Motor neuron (in vitro differentiated cells): ENCODE measurements around the gene PCNX4. TPM values are rescaled to one million over a fixed set of nuclear protein-coding genes. Genes with fewer than 3 reads are reported as not detected.

ENCODE experiments used
- ATAC-seq, 8 experiments: fragments of 200-7000 bp; cut with Tn5 transposase; replicated peaks in 6 of 8; 2 replicates each; pipeline ENCODE4 v1.8.0; 2021; ENCODE audit warnings: mild to moderate bottlenecking in 8 of 8, moderate library complexity in 8 of 8
- H3K27ac ChIP-seq, 2 donors: fragments of 250-450 bp; sonication (Bioruptor Pico); 2 replicates each; pipeline ENCODE4 v1.9.0; 2021; ENCODE audit warnings: antibody characterized with exemption in 2 of 2, mild to moderate bottlenecking in 2 of 2, moderate library complexity in 1 of 2
- H3K4me1 ChIP-seq, 2 donors: fragments of 250-450 bp; sonication (Bioruptor Pico); replicated peaks in 1 of 2; 2 replicates each; pipeline ENCODE4 v1.6.1; 2021; ENCODE audit warnings: antibody characterized with exemption in 2 of 2, mild to moderate bottlenecking in 2 of 2, moderate library complexity in 1 of 2
- H3K4me3 ChIP-seq, 5 donors: fragments of 250-450 bp; sonication (Bioruptor Pico); 2 replicates each; pipeline ENCODE4 v1.9.0; 2021; ENCODE audit warnings: antibody characterized with exemption in 5 of 5, mild to moderate bottlenecking in 5 of 5, moderate library complexity in 4 of 5
- WGBS, 10 experiments: fragments of 450-650 bp; shearing (Covaris generic); methylation state at CpG; one replicate each; pipeline ENCODE4 v1.0.0; 2022; 5-methylcytosine and 5-hydroxymethylcytosine counted together
- in situ Hi-C, 9 experiments: fragments of 400-800 bp; cut with MboI; loops; one replicate each; pipeline ENCODE4 v1.15.0; 2021; ENCODE audit warnings: low sequenced_read_pairs in 9 of 9, low pct_unique_long_range_greater_than_20kb in 2 of 9; ENCODE audit not compliant: unreplicated experiment in 9 of 9
- total RNA-seq, 8 experiments: library from RNA; unstranded; fragments of 300-600 nt; gene quantifications; 2 replicates each; pipeline versions ENCODE4 v1.2.3 to v1.2.4, GENCODE V29; 2022

The PCNX4 gene
- total RNA-seq, 8 experiments from 2014 or later: 48.6 to 137 (median 69.1) TPM

DNA sequence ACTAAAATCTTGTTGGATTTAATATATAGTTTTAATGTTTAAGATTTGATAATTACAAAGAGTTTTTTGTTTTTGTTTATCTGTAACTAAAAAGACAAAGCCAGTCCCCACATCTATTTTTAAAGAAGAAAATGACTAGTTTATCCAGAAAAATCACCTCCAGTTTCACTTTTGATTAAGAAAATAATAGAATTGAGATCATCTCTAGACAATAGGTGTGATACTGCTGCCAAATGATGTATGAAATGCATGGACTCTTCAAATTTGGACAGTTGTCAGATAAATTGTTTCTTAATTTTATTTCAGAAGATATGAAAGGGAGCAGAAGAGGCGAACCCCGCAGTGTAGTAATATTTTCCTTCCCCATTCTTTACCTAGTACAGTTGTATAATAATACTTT lies 20.0 kb downstream of the PCNX4 start:
- Histone ChIP-seq H3K4me3 (no peak overlapping the region), H3K27ac (no peak overlapping the region), H3K4me1 (no peaks in the 10 kb centered on the region)
- in situ Hi-C loops: no loop called here
- no peak for ATAC-seq
- 83 to 100% (median 98%) methylated on average over 2 of the region's 2 CpGs for WGBS, 10 experiments

DNA sequence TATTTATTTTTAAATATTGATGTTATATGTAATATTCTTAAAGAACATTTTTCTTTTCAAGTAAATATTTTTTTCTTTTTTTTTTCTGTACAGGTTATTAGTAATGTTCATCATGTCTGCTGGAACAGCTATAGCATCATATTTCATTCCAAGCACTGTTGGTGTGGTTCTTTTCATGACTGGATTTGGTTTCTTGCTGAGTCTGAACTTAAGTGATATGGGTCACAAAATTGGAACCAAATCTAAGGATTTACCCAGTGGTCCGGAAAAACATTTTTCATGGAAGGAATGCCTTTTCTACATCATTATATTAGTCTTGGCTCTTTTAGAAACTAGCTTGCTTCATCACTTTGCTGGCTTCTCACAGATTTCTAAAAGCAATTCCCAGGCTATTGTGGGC lies 23.2 kb downstream of the PCNX4 start:
- no peak overlapping the region for H3K27ac ChIP-seq
- in situ Hi-C loops: no loop called here
- H3K4me1 ChIP-seq: no peaks in the 10 kb centered on the region
- ATAC-seq: no peak
- no peak overlapping the region for H3K4me3 ChIP-seq
- 0 to 43% (median 6%) methylated on average over 1 of the region's 1 CpG; no CpG with 5 or more reads in 2 of the 10 experiments for WGBS, 10 experiments

DNA sequence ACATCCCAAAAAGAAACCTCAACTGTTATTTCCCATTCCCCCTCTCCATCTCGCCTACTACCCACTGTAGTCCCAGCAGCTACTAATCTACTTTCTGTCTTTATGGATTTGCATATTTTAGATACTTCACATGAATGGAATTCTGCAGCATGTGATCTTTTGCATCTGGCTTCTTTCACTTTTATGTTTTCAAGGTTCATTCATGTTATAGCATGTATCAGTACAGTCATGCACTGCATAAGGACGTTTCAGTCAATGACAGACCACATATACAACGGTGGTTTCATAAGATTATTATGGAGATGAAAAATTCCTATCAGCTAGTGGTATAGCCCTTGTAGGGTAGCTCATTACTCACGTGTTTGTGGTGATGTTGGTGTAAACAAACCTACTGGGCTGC lies 24.5 kb downstream of the PCNX4 start:
- 24 to 100% (median 86%) methylated on average over 2 to 4 of the region's 4 CpGs; no CpG with 5 or more reads in 2 of the 10 experiments for WGBS, 10 experiments

GRCh38 chr14:60125918-60126317 lies 34.2 kb downstream of the PCNX4 start:
- Histone ChIP-seq H3K4me3 (no peak overlapping the region), H3K4me1 (no peaks in the 10 kb centered on the region), H3K27ac (no peak overlapping the region)
- ATAC-seq: no peak
- in situ Hi-C loops: no loop called here

More for the DNA sequence above, 24.5 kb downstream of the PCNX4 start:
- Histone ChIP-seq H3K27ac (no peak overlapping the region), H3K4me1 (no peaks in the 10 kb centered on the region), H3K4me3 (no peak overlapping the region)
- peak in 3 of 8 experiments; percentile 54 to 81 (median 73) for ATAC-seq
- in situ Hi-C loops: no loop called here

- no peaks in the 10 kb centered on the region for H3K4me1 ChIP-seq
- H3K4me3 ChIP-seq: no peak overlapping the region
- 40 to 100% (median 77%) methylated on average over 1 to 2 of the region's 2 CpGs; no CpG with 5 or more reads in 2 of the 10 experiments for WGBS, 10 experiments
- peak in 1 of 8 experiments; percentile 25 for ATAC-seq
- in situ Hi-C loops: no loop called here
- no peak overlapping the region for H3K27ac ChIP-seq
Measured at GRCh38 chr14:60133487-60133886, 41.8 kb downstream of the PCNX4 start.

GRCh38 chr14:60134702-60135101 lies 43.0 kb downstream of the PCNX4 start:
- in situ Hi-C loops: no loop called here
- 43 to 100% (median 86%) methylated on average over 1 to 3 of the region's 3 CpGs for WGBS, 10 experiments
- Histone ChIP-seq H3K27ac (no peak overlapping the region), H3K4me1 (no peaks in the 10 kb centered on the region), H3K4me3 (no peak overlapping the region)
- ATAC-seq: peak in 3 of 8 experiments; percentile 35 to 80 (median 70)

- Histone ChIP-seq H3K27ac (no peak overlapping the region), H3K4me1 (no peaks in the 10 kb centered on the region), H3K4me3 (no peak overlapping the region)
- in situ Hi-C loops: loop anchor here in 2 of 9 experiments (25.0 kb wide), 2 partner anchors 164 to 189 kb away; no protein-coding TSS in a partner anchor
- peak; percentile 48 to 100 (median 82) for ATAC-seq
- WGBS, 10 experiments: 0 to 100% (median 55%) methylated on average over 1 to 3 of the region's 3 CpGs; no CpG with 5 or more reads in 2 of the 10 experiments
Measured at GRCh38 chr14:60151715-60152114, 60.0 kb downstream of the PCNX4 start.

DNA sequence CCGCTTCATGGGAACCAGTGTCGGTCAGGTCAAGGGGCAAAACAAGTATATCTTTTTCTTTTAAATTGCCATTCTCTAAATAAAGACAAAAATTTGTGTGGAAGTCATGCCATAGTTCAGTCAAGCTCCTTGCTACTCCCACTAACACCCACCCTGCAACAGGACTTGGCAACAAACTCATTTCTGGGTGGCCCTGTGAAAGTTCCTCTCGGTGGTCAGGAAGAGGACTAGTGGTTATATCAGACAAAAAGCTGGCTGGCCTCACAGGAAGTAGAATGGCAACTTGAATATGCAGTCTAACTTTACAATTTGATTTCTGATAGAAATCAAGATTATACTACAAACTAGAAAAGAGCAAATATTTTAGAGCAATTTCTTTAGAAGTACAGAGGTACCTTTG lies 62.3 kb downstream of the PCNX4 start:
- ATAC-seq: no peak
- WGBS, 10 experiments: 78 to 100% (median 100%) methylated on average over 1 to 3 of the region's 3 CpGs; no CpG with 5 or more reads in 2 of the 10 experiments
- no peak overlapping the region for H3K27ac ChIP-seq
- in situ Hi-C loops: loop anchor here in 2 of 9 experiments (25.0 kb wide), 2 partner anchors 167 to 192 kb away; no protein-coding TSS in a partner anchor
- H3K4me3 ChIP-seq: no peak overlapping the region
- H3K4me1 ChIP-seq: no peaks in the 10 kb centered on the region

DNA sequence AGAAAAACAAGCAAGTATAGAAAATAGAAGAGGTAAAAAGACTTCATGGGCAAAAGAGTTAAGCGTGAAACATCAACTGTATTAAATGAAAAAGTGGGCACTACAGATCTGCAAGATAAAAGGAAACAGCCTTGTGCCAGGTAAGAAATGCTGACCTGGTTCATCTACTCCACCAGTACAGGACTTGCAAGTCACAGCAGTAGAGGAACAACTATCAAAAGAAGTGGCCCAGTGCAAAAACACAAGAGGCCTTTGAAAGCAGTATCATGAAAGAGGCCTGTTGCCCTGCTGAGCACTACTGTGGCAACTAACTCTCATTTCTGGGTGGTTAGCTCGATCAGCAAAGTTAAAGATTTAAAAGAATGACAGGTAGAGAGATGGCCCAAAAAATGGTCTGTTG lies 62.9 kb downstream of the PCNX4 start:
- Histone ChIP-seq H3K4me1 (no peaks in the 10 kb centered on the region), H3K27ac (no peak overlapping the region), H3K4me3 (no peak overlapping the region)
- in situ Hi-C loops: loop anchor here in 2 of 9 experiments (25.0 kb wide), 2 partner anchors 167 to 192 kb away; no protein-coding TSS in a partner anchor
- 85 to 100% (median 97%) methylated on average over 1 to 2 of the region's 2 CpGs; no CpG with 5 or more reads in 2 of the 10 experiments for WGBS, 10 experiments
- ATAC-seq: no peak

- no peak overlapping the region for H3K4me3 ChIP-seq
- no peak for ATAC-seq
- in situ Hi-C loops: loop anchor here in 3 of 9 experiments (10.0 to 25.0 kb wide), 3 partner anchors 96 to 198 kb away; no protein-coding TSS in a partner anchor
- H3K4me1 ChIP-seq: peaks cover 0 to 5% of the 10 kb centered on the region in 2 donors
- no peak overlapping the region for H3K27ac ChIP-seq
- 60 to 100% (median 95%) methylated on average over 1 to 6 of the region's 7 CpGs; no CpG with 5 or more reads in 2 of the 10 experiments for WGBS, 10 experiments
Measured at GRCh38 chr14:60160422-60160821, 68.7 kb downstream of the PCNX4 start.

DNA sequence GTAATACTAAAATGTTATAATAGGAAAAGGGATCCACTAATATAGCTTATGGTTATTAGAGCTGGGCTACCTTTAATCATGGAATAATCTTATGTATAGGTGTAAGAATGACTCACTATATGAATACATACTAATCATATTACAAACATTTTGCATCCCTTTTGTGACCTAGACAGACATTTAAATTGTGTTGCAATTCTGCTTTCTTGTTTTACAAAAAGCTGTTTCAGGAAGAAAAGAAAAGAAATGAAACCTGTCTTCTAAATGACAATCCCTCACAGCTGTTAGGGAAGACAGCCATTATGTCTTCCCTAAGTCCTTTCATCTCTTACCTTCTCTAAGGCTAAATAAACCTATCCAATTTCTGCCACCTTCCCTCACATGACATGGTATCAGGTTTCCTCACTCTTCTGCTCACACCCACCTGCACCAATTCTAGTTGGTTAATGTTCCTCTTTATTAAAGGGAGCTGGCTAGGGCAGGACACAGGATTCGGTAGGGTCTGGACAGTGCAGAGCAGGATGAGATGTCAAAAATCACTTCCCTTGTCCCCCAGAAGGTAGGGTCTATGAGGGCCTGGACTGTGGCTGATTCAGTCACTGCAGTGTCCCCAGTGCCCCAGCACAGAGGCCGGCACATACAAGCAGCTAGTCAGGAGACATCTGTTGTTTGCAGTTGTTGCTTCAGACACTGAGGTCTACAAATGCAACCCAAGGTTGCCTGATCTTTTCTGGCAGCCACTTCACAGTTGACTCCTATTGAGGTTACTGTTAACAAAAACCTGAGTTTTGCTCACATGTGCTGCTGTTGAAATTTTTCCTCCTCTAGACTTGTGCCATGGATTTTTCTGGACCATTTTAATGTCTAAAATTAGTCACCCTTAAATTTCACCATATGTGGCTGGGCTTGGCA lies 69.7 kb downstream of the PCNX4 start:
- Histone ChIP-seq H3K27ac (no peak overlapping the region), H3K4me3 (no peak overlapping the region), H3K4me1 (peaks cover 6 to 8% of the 10 kb centered on the region in 2 donors)
- in situ Hi-C loops: loop anchor here in 3 of 9 experiments (10.0 to 25.0 kb wide), 3 partner anchors 97 to 199 kb away; no protein-coding TSS in a partner anchor
- no peak for ATAC-seq
- 20 to 86% (median 69%) methylated on average over 1 to 2 of the region's 2 CpGs; no CpG with 5 or more reads in 5 of the 10 experiments for WGBS, 10 experiments

DNA sequence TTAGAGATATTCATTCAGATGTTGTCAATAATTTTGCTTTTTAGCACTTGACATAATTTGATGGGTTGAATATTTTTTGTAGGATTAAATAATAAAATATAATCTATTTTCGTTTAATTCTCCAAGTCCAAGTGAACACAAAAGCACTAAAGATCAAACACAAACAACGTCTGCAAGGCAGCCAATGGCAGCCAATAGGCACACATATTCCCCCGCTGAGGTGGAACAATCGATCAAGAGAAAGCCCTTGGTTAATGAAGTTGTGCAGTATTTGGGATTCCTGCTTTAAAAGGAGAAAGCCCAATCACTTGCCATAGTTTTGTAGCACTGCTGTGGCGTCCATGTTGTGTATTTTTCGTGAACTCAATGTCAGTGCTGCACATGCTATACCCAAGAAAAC lies 72.0 kb downstream of the PCNX4 start:
- WGBS, 10 experiments: 43 to 93% (median 60%) methylated on average over 1 to 6 of the region's 6 CpGs

GRCh38 chr14:60164404-60164711 lies 72.6 kb downstream of the PCNX4 start:
- in situ Hi-C loops: loop anchor here in 3 of 9 experiments (10.0 to 25.0 kb wide), 3 partner anchors 100 to 202 kb away; no protein-coding TSS in a partner anchor
- Histone ChIP-seq H3K27ac (peak overlapping the region; percentile 86 to 92), H3K4me3 (peak overlapping the region; percentile 57 to 80 (median 68)), H3K4me1 (peaks cover 6 to 8% of the 10 kb centered on the region in 2 donors)
- no peak for ATAC-seq
- 0 to 88% (median 30%) methylated on average over 1 to 5 of the region's 5 CpGs; no CpG with 5 or more reads in 1 of the 10 experiments for WGBS, 10 experiments

More for the DNA sequence above, 72.0 kb downstream of the PCNX4 start:
- H3K4me3 ChIP-seq: peak overlapping the region; percentile 57 to 80 (median 68)
- H3K27ac ChIP-seq: no peak overlapping the region
- no peak for ATAC-seq
- peaks cover 6 to 8% of the 10 kb centered on the region in 2 donors for H3K4me1 ChIP-seq
- in situ Hi-C loops: loop anchor here in 3 of 9 experiments (10.0 to 25.0 kb wide), 3 partner anchors 99 to 201 kb away; no protein-coding TSS in a partner anchor
